Natural killer cell treated with Interleukin-12 subunit alpha and Interleukin-12 subunit beta and Interleukin-15 and Interleukin-18, amount 100 ng/mL, for 72 hours (primary cell): ENCODE measurements around the gene RAD9B. TPM values are rescaled to one million over a fixed set of nuclear protein-coding genes. Genes with fewer than 3 reads are reported as not detected.
"Not testable (repeated sequence)": the region's sequence is repeated elsewhere in the genome, so short reads cannot be mapped to it uniquely, and the experiment has no call there.

Experiments used
- ATAC-seq, 2 donors: fragments of 150-1000 bp; cut with Tn5 transposase in 1 of 2; sonication (Bioruptor Pico), chemical (Tn5 transposase) in 1 of 2; 2 replicates each; pipeline ENCODE4 v1.10.0; 2021
- DNase-seq: peaks from one replicate; pipeline ENCODE4 v3.0.0; 2022; ENCODE audit warnings: low spot score
- H3K27ac Mint-ChIP-seq, 2 donors: 1 replicate in 1 of 2; 2 replicates in 1 of 2; pipeline ENCODE4 v1.8.0; 2022; ENCODE audit warnings: mixed read lengths in 2 of 2, mild to moderate bottlenecking in 1 of 2, moderate library complexity in 1 of 2
- H3K27me3 Mint-ChIP-seq, 2 donors: 1 replicate in 1 of 2; 2 replicates in 1 of 2; pipeline ENCODE4 v1.8.0; 2022; ENCODE audit warnings: mixed read lengths in 2 of 2
- H3K36me3 Mint-ChIP-seq: one replicate; pipeline ENCODE4 v1.8.0; 2022; ENCODE audit warnings: mixed read lengths
- H3K4me1 Mint-ChIP-seq, 2 donors: 1 replicate in 1 of 2; 2 replicates in 1 of 2; pipeline ENCODE4 v1.8.0; 2022; ENCODE audit warnings: low read depth in 2 of 2, mixed read lengths in 2 of 2, mild to moderate bottlenecking in 1 of 2
- H3K4me3 Mint-ChIP-seq: one replicate; pipeline ENCODE4 v1.8.0; 2022; ENCODE audit warnings: mixed read lengths
- H3K9me3 Mint-ChIP-seq: 2 replicates; pipeline ENCODE4 v1.8.0; 2022; ENCODE audit warnings: mixed read lengths
- total RNA-seq, 2 donors: library from RNA; stranded (reverse); gene quantifications; one replicate each; pipeline ENCODE4 v1.2.3, GENCODE V29; 2022

The RAD9B gene
- total RNA-seq: under 1 TPM; 0.45 to 0.62 TPM

GRCh38 chr12:110501752-110502738, at the start of gene RAD9B, which contains the start of gene VPS29:
Gene RAD9B (plus strand): TSS chr12:110502331. CDS start chr12:110502338, 7 bp downstream.
Gene VPS29 (minus strand): TSS chr12:110502111. CDS start chr12:110502051, 60 bp downstream.
- ATAC-seq (peak; percentile 99), DNase-seq (peak; percentile 99)
- peak within 1 kb of the TSS; percentile 90 for H3K4me3 Mint-ChIP-seq
- no peaks in the 10 kb centered on the region for H3K9me3 Mint-ChIP-seq
- H3K27ac Mint-ChIP-seq: peak within 1 kb of the TSS; percentile 90 to 94
- peaks cover 10% of the 10 kb centered on the region for H3K36me3 Mint-ChIP-seq
- no peaks in the 10 kb centered on the region for H3K27me3 Mint-ChIP-seq
- peaks cover 17 to 25% of the 10 kb centered on the region in 2 donors for H3K4me1 Mint-ChIP-seq

GRCh38 chr12:110453569-110454296, 48.4 kb upstream of the RAD9B start:
- Mint-ChIP-seq H3K9me3 (no peaks in the 10 kb centered on the region), H3K36me3 (peaks cover 11% of the 10 kb centered on the region), H3K27ac (peak overlapping the region in 1 of 2 donors; percentile 35), H3K4me3 (no peak overlapping the region), H3K4me1 (peaks cover 17 to 21% of the 10 kb centered on the region in 2 donors), H3K27me3 (no peaks in the 10 kb centered on the region)
- DNase-seq (no peak), ATAC-seq (no peak)

- Mint-ChIP-seq H3K4me1 (peaks cover 6 to 7% of the 10 kb centered on the region in 2 donors), H3K36me3 (peaks cover 5% of the 10 kb centered on the region), H3K27ac (no peak overlapping the region), H3K9me3 (no peaks in the 10 kb centered on the region), H3K4me3 (no peak overlapping the region), H3K27me3 (no peaks in the 10 kb centered on the region)
- DNase-seq (no peak), ATAC-seq (no peak)
Measured at GRCh38 chr12:110458756-110459155, 43.4 kb upstream of the RAD9B start.

GRCh38 chr12:110461189-110461588, 40.9 kb upstream of the RAD9B start:
- H3K9me3 Mint-ChIP-seq, DNase-seq, H3K27me3 Mint-ChIP-seq, H3K4me3 Mint-ChIP-seq, H3K36me3 Mint-ChIP-seq, ATAC-seq, H3K27ac Mint-ChIP-seq: not testable (repeated sequence)
- H3K4me1 Mint-ChIP-seq: peaks cover 6 to 11% of the 10 kb centered on the region in 2 donors

- H3K27me3 Mint-ChIP-seq: no peaks in the 10 kb centered on the region
- DNase-seq: no peak
- ATAC-seq: no peak
- peaks cover 27 to 30% of the 10 kb centered on the region in 2 donors for H3K4me1 Mint-ChIP-seq
- H3K36me3 Mint-ChIP-seq: peaks cover 14% of the 10 kb centered on the region
- H3K27ac Mint-ChIP-seq: no peak overlapping the region
- H3K9me3 Mint-ChIP-seq: no peaks in the 10 kb centered on the region
- no peak overlapping the region for H3K4me3 Mint-ChIP-seq
Measured at GRCh38 chr12:110465024-110465423, 37.1 kb upstream of the RAD9B start.

- H3K4me3 Mint-ChIP-seq, H3K27me3 Mint-ChIP-seq, H3K27ac Mint-ChIP-seq, ATAC-seq, H3K9me3 Mint-ChIP-seq, DNase-seq: not testable (repeated sequence)
- Mint-ChIP-seq H3K4me1 (peaks cover 29 to 30% of the 10 kb centered on the region in 2 donors), H3K36me3 (peaks cover 14% of the 10 kb centered on the region)
Measured at GRCh38 chr12:110465765-110466164, 36.4 kb upstream of the RAD9B start.

- H3K9me3 Mint-ChIP-seq: no peaks in the 10 kb centered on the region
- no peaks in the 10 kb centered on the region for H3K27me3 Mint-ChIP-seq
- peaks cover 14% of the 10 kb centered on the region for H3K36me3 Mint-ChIP-seq
- peak overlapping the region; percentile 98 for H3K4me3 Mint-ChIP-seq
- peak overlapping the region in 1 of 2 donors; percentile 91 for H3K27ac Mint-ChIP-seq
- ATAC-seq (no peak), DNase-seq (no peak)
- H3K4me1 Mint-ChIP-seq: peaks cover 29 to 30% of the 10 kb centered on the region in 2 donors
Measured at GRCh38 chr12:110466791-110467190, 35.3 kb upstream of the RAD9B start.

- no peaks in the 10 kb centered on the region for H3K9me3 Mint-ChIP-seq
Measured at GRCh38 chr12:110467847-110468213, 34.3 kb upstream of the RAD9B start.

GRCh38 chr12:110468214-110469048, 33.7 kb upstream of the RAD9B start, which contains the start of the genes FAM216A and GPN3:
Gene FAM216A (plus strand): TSS chr12:110468845. CDS start chr12:110468876, 31 bp downstream.
Gene GPN3 (minus strand): TSS chr12:110468257. CDS start chr12:110468203, 54 bp downstream.
- Mint-ChIP-seq H3K27me3 (no peaks in the 10 kb centered on the region), H3K4me3 (peak within 1 kb of the TSS; percentile 98), H3K36me3 (peaks cover 10% of the 10 kb centered on the region), H3K9me3 (no peaks in the 10 kb centered on the region), H3K27ac (peak within 1 kb of the TSS; percentile 87 to 91), H3K4me1 (peaks cover 24% of the 10 kb centered on the region in 2 donors)
- ATAC-seq (peak; percentile 93 to 94), DNase-seq (peak; percentile 94)

More at GRCh38 chr12:110467847-110468213, 34.3 kb upstream of the RAD9B start:
- peak overlapping the region; percentile 98 for H3K4me3 Mint-ChIP-seq
- peaks cover 10% of the 10 kb centered on the region for H3K36me3 Mint-ChIP-seq
- H3K27me3 Mint-ChIP-seq: no peaks in the 10 kb centered on the region
- peaks cover 24% of the 10 kb centered on the region in 2 donors for H3K4me1 Mint-ChIP-seq
- H3K27ac Mint-ChIP-seq: peak overlapping the region; percentile 87 to 91
- no peak for DNase-seq
- ATAC-seq: no peak

- Mint-ChIP-seq H3K4me1 (no peaks in the 10 kb centered on the region), H3K36me3 (no peaks in the 10 kb centered on the region), H3K27me3 (no peaks in the 10 kb centered on the region), H3K4me3 (no peak overlapping the region), H3K9me3 (no peaks in the 10 kb centered on the region), H3K27ac (no peak overlapping the region)
- ATAC-seq (no peak), DNase-seq (no peak)
Measured at GRCh38 chr12:110475426-110475825, 26.7 kb upstream of the RAD9B start.

- Mint-ChIP-seq H3K36me3 (peaks cover 10% of the 10 kb centered on the region), H3K27me3 (no peaks in the 10 kb centered on the region), H3K4me1 (peaks cover 19 to 25% of the 10 kb centered on the region in 2 donors), H3K4me3 (peak overlapping the region; percentile 59), H3K9me3 (no peaks in the 10 kb centered on the region), H3K27ac (peak overlapping the region; percentile 85 to 90)
- DNase-seq: no peak
- ATAC-seq: no peak
Measured at GRCh38 chr12:110498984-110499706, 3.0 kb upstream of the RAD9B start.

GRCh38 chr12:110501399-110501751, 756 bp upstream of the RAD9B start:
- peak overlapping the region; percentile 90 for H3K4me3 Mint-ChIP-seq
- DNase-seq: peak; percentile 59
- H3K27me3 Mint-ChIP-seq: no peaks in the 10 kb centered on the region
- H3K27ac Mint-ChIP-seq: peak overlapping the region; percentile 90 to 94
- H3K9me3 Mint-ChIP-seq: no peaks in the 10 kb centered on the region
- H3K4me1 Mint-ChIP-seq: peaks cover 17 to 25% of the 10 kb centered on the region in 2 donors
- peaks cover 10% of the 10 kb centered on the region for H3K36me3 Mint-ChIP-seq
- ATAC-seq: peak; percentile 13 to 39
